H1 (cell line): ENCODE measurements around the gene MOK. TPM values are rescaled to one million over a fixed set of nuclear protein-coding genes. Genes with fewer than 3 reads are reported as not detected.

Source experiments
- CTCF ChIA-PET: fragments of 300-600 bp; sonication (Branson Sonifier 250); formaldehyde crosslinking; loops from one replicate; lab custom pipeline; 2021; ENCODE audit not compliant: partially characterized antibody; lab: Charles Lee
- POLR2A ChIA-PET: fragments of 300-600 bp; sonication (Branson Sonifier 250); formaldehyde crosslinking; loops from one replicate; lab custom pipeline; 2021; ENCODE audit warnings: inconsistent platforms; ENCODE audit not compliant: partially characterized antibody; lab: Charles Lee
- DNase-seq, 2 experiments: peaks; one replicate each; pipeline versions ENCODE4 v3.0.0 to v3.0.0-alpha.2; 2010 to 2022; ENCODE audit warnings: low spot score in 2 of 2, low read depth in 1 of 2, mixed read lengths in 1 of 2
- FAIRE-seq: peaks from 2 replicates; lab custom pipeline; 2011; peaks lifted over from hg19 to GRCh38; lab: Jason Lieb, UNC
- H2AFZ ChIP-seq: 2 replicates; pipeline ENCODE4 v1.8.1; 2012; ENCODE audit warnings: low read length, inconsistent platforms
- H2AK5ac ChIP-seq: 2 replicates; pipeline ENCODE4 v1.6.1; 2013; ENCODE audit warnings: low read depth, low read length
- H2BK120ac ChIP-seq: replicated peaks from 2 replicates; pipeline ENCODE3; 2013; ENCODE audit warnings: low read depth, low read length, inconsistent platforms
- H2BK12ac ChIP-seq: 2 replicates; pipeline ENCODE4 v1.6.1; 2013; ENCODE audit warnings: low read depth, low read length
- H2BK15ac ChIP-seq: 2 replicates; pipeline ENCODE4 v1.6.1; 2013; ENCODE audit warnings: low read length
- H2BK20ac ChIP-seq: 2 replicates; pipeline ENCODE4 v1.6.1; 2013; ENCODE audit warnings: low read length
- H2BK5ac ChIP-seq: 2 replicates; pipeline ENCODE4 v1.6.1; 2013; ENCODE audit warnings: low read depth, low read length
- H3K14ac ChIP-seq: 2 replicates; pipeline ENCODE4 v1.6.1; 2013; ENCODE audit warnings: inconsistent platforms; ENCODE audit not compliant: insufficient read length
- H3K18ac ChIP-seq: 2 replicates; pipeline ENCODE4 v1.6.1; 2013; ENCODE audit warnings: low read length; ENCODE audit errors: extremely low read depth
- H3K23ac ChIP-seq: 2 replicates; pipeline ENCODE4 v1.6.1; 2013; ENCODE audit warnings: inconsistent platforms; ENCODE audit not compliant: insufficient read length
- H3K23me2 ChIP-seq: 2 replicates; pipeline ENCODE4 v1.6.1; 2013; ENCODE audit warnings: low read depth, low read length
- H3K27ac ChIP-seq: 2 replicates; pipeline ENCODE4 v1.6.1; 2011; ENCODE audit warnings: low read depth, low read length, inconsistent platforms
- H3K27me3 ChIP-seq, 4 experiments: replicated peaks in 1 of 4; 1 replicate in 1 of 4; 2 replicates in 3 of 4; pipeline versions ENCODE4 v1.6.1 to v1.8.1; 2011 to 2013; ENCODE audit warnings: low read length in 3 of 4, mild to moderate bottlenecking in 3 of 4, inconsistent platforms in 2 of 4, mixed read lengths in 2 of 4, moderate library complexity in 1 of 4; ENCODE audit not compliant: control insufficient read depth in 3 of 4, insufficient read depth in 3 of 4; ENCODE audit errors: extremely low read depth in 1 of 4
- H3K36me3 ChIP-seq, 4 experiments: 2 replicates each; pipeline versions ENCODE4 v1.6.1 to v1.8.1; 2011 to 2013; ENCODE audit warnings: mild to moderate bottlenecking in 4 of 4, low read length in 3 of 4, moderate library complexity in 2 of 4, control low read depth in 1 of 4, inconsistent platforms in 1 of 4; ENCODE audit not compliant: insufficient read depth in 4 of 4, control insufficient read depth in 2 of 4
- H3K4ac ChIP-seq: replicated peaks from 2 replicates; pipeline ENCODE3; 2013; ENCODE audit warnings: low read length, low read depth, mixed read lengths, inconsistent platforms; ENCODE audit not compliant: insufficient read length
- H3K4me1 ChIP-seq, 4 experiments: replicated peaks in 1 of 4; 1 replicate in 1 of 4; 2 replicates in 3 of 4; pipeline versions ENCODE4 v1.6.1 to v1.8.1; 2011 to 2013; ENCODE audit warnings: low read length in 3 of 4, inconsistent platforms in 2 of 4, mixed read lengths in 1 of 4; ENCODE audit not compliant: insufficient read depth in 4 of 4, control insufficient read depth in 3 of 4
- H3K4me2 ChIP-seq, 2 experiments: 2 replicates each; pipeline versions ENCODE4 v1.6.1 to v1.8.1; 2011 to 2013; ENCODE audit warnings: low read depth in 2 of 2, low read length in 2 of 2, control low read depth in 1 of 2, inconsistent platforms in 1 of 2, mild to moderate bottlenecking in 1 of 2; ENCODE audit not compliant: insufficient read depth in 1 of 2
- H3K4me3 ChIP-seq, 4 experiments: fragments of 200-600, 300-600 bp in 1 of 4; sonication (generic), shearing (Covaris generic), sonication (Bioruptor Twin) in 1 of 4; 2 replicates each; pipeline versions ENCODE4 v1.5.1 to v1.8.1; 2011 to 2016; ENCODE audit warnings: low read length in 4 of 4, low read depth in 3 of 4, control low read depth in 2 of 4, inconsistent platforms in 2 of 4, mild to moderate bottlenecking in 2 of 4, mixed read lengths in 1 of 4, moderate library complexity in 1 of 4; ENCODE audit not compliant: insufficient read depth in 2 of 4; ENCODE audit errors: extremely low read depth in 1 of 4
- H3K56ac ChIP-seq: replicated peaks from 2 replicates; pipeline ENCODE3; 2013; ENCODE audit warnings: low read depth, mild to moderate bottlenecking, mixed read lengths, low read length, inconsistent platforms; ENCODE audit not compliant: insufficient read length
- H3K79me1 ChIP-seq: 2 replicates; pipeline ENCODE4 v1.6.1; 2013; ENCODE audit warnings: low read depth, low read length, control low read depth
- H3K79me2 ChIP-seq, 2 experiments: 2 replicates each; pipeline versions ENCODE4 v1.6.1 to v1.8.1; 2012 to 2013; ENCODE audit warnings: low read length in 2 of 2, mild to moderate bottlenecking in 2 of 2, inconsistent platforms in 1 of 2; ENCODE audit not compliant: insufficient read depth in 2 of 2, control insufficient read depth in 1 of 2
- H3K9ac ChIP-seq, 4 experiments: replicated peaks in 1 of 4; 1 replicate in 1 of 4; 2 replicates in 3 of 4; pipeline versions ENCODE4 v1.6.1 to v1.8.1; 2011 to 2013; ENCODE audit warnings: low read depth in 3 of 4, low read length in 3 of 4, control low read depth in 2 of 4, mild to moderate bottlenecking in 2 of 4, moderate library complexity in 2 of 4, inconsistent platforms in 1 of 4; ENCODE audit errors: extremely low read depth in 1 of 4
- H3K9me3 ChIP-seq, 2 experiments: 2 replicates each; pipeline versions ENCODE4 v1.6.1 to v1.8.1; 2012 to 2013; ENCODE audit warnings: mild to moderate bottlenecking in 2 of 2, moderate library complexity in 2 of 2, control low read depth in 1 of 2, inconsistent platforms in 1 of 2, low read depth in 1 of 2, low read length in 1 of 2, mixed read lengths in 1 of 2; ENCODE audit not compliant: insufficient read depth in 2 of 2
- H4K20me1 ChIP-seq, 2 experiments: replicated peaks in 1 of 2; 2 replicates each; pipeline versions ENCODE3 to v1.8.1; 2011 to 2013; ENCODE audit warnings: inconsistent platforms in 2 of 2, low read length in 2 of 2, mild to moderate bottlenecking in 1 of 2; ENCODE audit not compliant: insufficient read depth in 2 of 2, control insufficient read depth in 1 of 2
- H4K5ac ChIP-seq: 2 replicates; pipeline ENCODE4 v1.6.1; 2013; ENCODE audit warnings: low read length, low read depth, mixed read lengths, inconsistent platforms; ENCODE audit not compliant: insufficient read length
- H4K8ac ChIP-seq: 2 replicates; pipeline ENCODE4 v1.8.0; 2013; ENCODE audit warnings: mild to moderate bottlenecking, moderate library complexity, low read length, inconsistent platforms; ENCODE audit not compliant: insufficient read depth; ENCODE audit errors: extremely low read depth
- H4K91ac ChIP-seq: replicated peaks from 2 replicates; pipeline ENCODE3; 2013; ENCODE audit warnings: low read length, mixed read lengths, inconsistent platforms; ENCODE audit not compliant: insufficient read length
- BACH1 ChIP-seq: IDR thresholded peaks from 2 replicates; pipeline ENCODE4 v1.6.1; 2012; ENCODE audit warnings: low read length, improper control_type of control experiment
- GTF2F1 ChIP-seq: IDR thresholded peaks from 2 replicates; pipeline ENCODE4 v1.6.1; 2012; ENCODE audit warnings: low read depth, low read length, improper control_type of control experiment, borderline replicate concordance
- WGBS, 2 experiments: shearing (Covaris generic) in 1 of 2; methylation state at CpG; one replicate each; pipeline versions ENCODE4 v1.1.6 to v1.1.7; 2013 to 2015; ENCODE audit warnings: low lambda C conversion rate in 2 of 2, mixed read lengths in 2 of 2, inconsistent platforms in 1 of 2, low coverage in 1 of 2, missing lambda C conversion rate in 1 of 2; ENCODE audit not compliant: insufficient replicate concordance in 2 of 2, insufficient coverage in 1 of 2, insufficient read length in 1 of 2; ENCODE audit errors: extremely low coverage in 1 of 2, missing lambda C conversion rate in 1 of 2; 5-methylcytosine and 5-hydroxymethylcytosine counted together
- polyA plus RNA-seq, 7 experiments: library from polyadenylated mRNA; depleted of rRNA in 3 of 7; stranded (reverse) in 5 of 7; unstranded in 2 of 7; fragments of >200 nt in 5 of 7; fragments of 200-250 nt in 2 of 7; gene quantifications; 1 replicate in 5 of 7; 2 replicates in 1 of 7; 4 replicates in 1 of 7; pipeline versions ENCODE4 v1.2.1 to v1.2.3, GENCODE V29; 2011 to 2013; ENCODE audit warnings: missing spikeins in 2 of 7, mixed read lengths in 2 of 7
- total RNA-seq: library from RNA; stranded (reverse); fragmentation: NEBNext Ultra II Directional; extraction: Animal tissue kit (Norgen Biotek cat#: 25700); gene quantifications from 2 replicates; pipeline ENCODE4 v1.2.1, GENCODE V29; 2021

Gene MOK
- total and polyA plus RNA-seq, 2 of the 8 experiments (the other 6 are each of a cell fraction or from before 2014, with no cell fraction given), result 2.1 to 2.5 TPM

DNA sequence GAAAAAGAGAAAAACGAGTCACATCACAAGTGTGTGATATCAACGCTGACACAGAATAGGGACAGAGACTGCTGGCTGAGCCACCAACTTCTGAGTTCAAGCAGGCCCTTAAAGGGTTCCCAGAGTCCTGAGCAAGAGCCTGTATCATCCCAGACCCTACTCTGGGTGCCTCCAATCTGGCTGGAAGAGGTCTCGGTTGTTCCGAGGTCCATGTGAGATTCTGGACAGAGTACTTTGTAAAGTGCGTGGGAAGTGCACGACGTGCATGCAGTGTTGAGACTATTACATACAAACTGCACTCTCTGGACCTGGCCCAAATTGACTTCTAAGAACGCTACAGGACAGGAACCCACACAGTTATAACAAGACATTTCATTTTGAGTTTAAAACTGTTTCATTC, 40.6 kb downstream of the MOK start:
- WGBS, 2 experiments, result 96% methylated on average over 8 of the region's 8 CpGs; no CpG with 5 or more reads in 1 of the 2 experiments
- Histone ChIP-seq H2AFZ (no peak overlapping the region; the same call in 1 of the 2 replicates), H3K56ac (no peak overlapping the region), H3K14ac (no peak overlapping the region), H3K79me2 (no peaks in the 10 kb centered on the region), H2AK5ac (no peak overlapping the region), H3K4me1 (peaks cover 0 to 3% (median 2%) of the 10 kb centered on the region in 4 experiments; a peak in 2 of 7 replicates), H3K4me3 (no peak overlapping the region), H2BK5ac (no peak overlapping the region), H3K18ac (no peak overlapping the region), H4K5ac (no peak overlapping the region), H3K23me2 (no peaks in the 10 kb centered on the region), H2BK20ac (no peak overlapping the region), H4K20me1 (no peaks in the 10 kb centered on the region), H3K27ac (no peak overlapping the region), H4K8ac (no peak overlapping the region), H3K27me3 (no peaks in the 10 kb centered on the region), H3K9me3 (no peaks in the 10 kb centered on the region), H3K4ac (no peak overlapping the region), H3K36me3 (no peaks in the 10 kb centered on the region), H2BK12ac (no peak overlapping the region), H2BK15ac (no peak overlapping the region), H2BK120ac (no peak overlapping the region), H3K4me2 (no peak overlapping the region), H3K9ac (no peak overlapping the region), H3K79me1 (no peaks in the 10 kb centered on the region), H3K23ac (no peak overlapping the region), H4K91ac (no peak overlapping the region)
- DNase-seq (no peak), FAIRE-seq (no peak)
- ChIA-PET CTCF (interaction anchor here (1.0 to 1.2 kb wide), 2 partner anchors 9 to 45 kb away, joined by 3 read pairs; no protein-coding TSS in a partner anchor), POLR2A (interaction anchor here (0.6 kb wide), 1 partner anchor 30 kb away, joined by 3 read pairs; no protein-coding TSS in a partner anchor)
- no peak for TF ChIP-seq BACH1
- no peak for TF ChIP-seq GTF2F1
